HUDEP-2 (cell line): ENCODE data around the gene EOGT.
A peak's percentile ranks its signal among the peaks of the same experiment; 100 is the strongest.

Experiments used
- DNase-seq, 76 experiments: peaks; one replicate each; lab custom pipeline; 2025; ENCODE audit not compliant: unreplicated experiment in 76 of 76; lab: John Stamatoyannopoulos, UW

Gene EOGT

GRCh38 chr3:69013253-69014021 is at the start of gene EOGT:
TSS of gene EOGT (minus strand) at chr3:69013684. CDS start at chr3:69009846, 3,838 bp downstream.
- DNase-seq = peak in 73 of 76 experiments; percentile 21 to 88 (median 77)

- DNase-seq = peak in 1 of 76 experiments; percentile 2
Observed at GRCh38 chr3:69059688-69060087, 46.2 kb upstream of the EOGT start.

- no peak for DNase-seq
Observed at GRCh38 chr3:69058947-69059224, 45.4 kb upstream of the EOGT start.

- no peak for DNase-seq
Observed at GRCh38 chr3:69058180-69058946, 44.9 kb upstream of the EOGT start.

GRCh38 chr3:69052472-69052898 is 39.0 kb upstream of the EOGT start:
- DNase-seq = no peak

- no peak for DNase-seq
Observed at GRCh38 chr3:69051756-69052471, 38.4 kb upstream of the EOGT start, which contains the start of gene TMF1. TSS of gene TMF1 (minus strand) at chr3:69052333. CDS start at chr3:69052086, 247 bp downstream.

GRCh38 chr3:69048990-69049389 is 35.5 kb upstream of the EOGT start:
- DNase-seq = no peak

GRCh38 chr3:69044608-69045007 is 31.1 kb upstream of the EOGT start:
- no peak for DNase-seq

DNA sequence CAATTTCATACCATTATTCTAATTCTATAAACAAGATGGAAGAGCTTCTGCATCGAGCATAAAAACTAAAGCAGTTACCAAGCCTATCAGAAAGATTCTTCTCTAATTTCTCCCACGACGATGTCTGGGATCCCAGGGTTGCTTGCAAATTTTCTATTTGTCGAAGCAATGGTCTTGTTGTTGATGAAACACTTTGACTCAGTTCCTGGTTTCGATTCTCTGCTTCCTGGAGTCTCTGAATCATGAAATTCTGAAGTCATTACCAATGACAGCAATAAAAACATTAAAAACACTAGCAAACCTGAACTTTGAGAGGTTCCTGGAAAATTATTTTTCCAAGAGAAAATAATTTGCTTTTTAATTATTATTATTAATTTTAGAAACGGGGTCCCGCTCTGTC is 20.0 kb upstream of the EOGT start:
- DNase-seq = no peak

DNA sequence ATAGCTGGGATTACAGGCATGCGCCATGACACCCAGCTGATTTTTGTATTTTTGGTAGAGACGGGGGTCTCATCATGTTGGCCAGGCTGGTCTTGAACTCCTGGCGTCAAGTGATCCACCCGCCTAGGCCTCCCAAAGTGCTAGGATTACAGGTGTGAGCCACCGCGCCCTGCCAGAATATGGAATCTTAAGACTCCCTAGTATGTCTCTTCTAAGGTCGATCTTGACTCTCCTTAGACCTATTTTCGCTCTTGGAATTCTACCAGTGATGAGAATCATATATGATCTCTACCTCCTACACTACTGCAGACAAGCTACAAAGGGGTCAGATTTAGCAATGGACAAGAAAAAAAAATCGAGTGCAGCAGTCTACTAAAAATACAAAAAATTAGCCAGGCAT is 19.3 kb upstream of the EOGT start:
- DNase-seq = no peak

GRCh38 chr3:69032142-69032541 is 18.7 kb upstream of the EOGT start:
- no peak for DNase-seq

DNA sequence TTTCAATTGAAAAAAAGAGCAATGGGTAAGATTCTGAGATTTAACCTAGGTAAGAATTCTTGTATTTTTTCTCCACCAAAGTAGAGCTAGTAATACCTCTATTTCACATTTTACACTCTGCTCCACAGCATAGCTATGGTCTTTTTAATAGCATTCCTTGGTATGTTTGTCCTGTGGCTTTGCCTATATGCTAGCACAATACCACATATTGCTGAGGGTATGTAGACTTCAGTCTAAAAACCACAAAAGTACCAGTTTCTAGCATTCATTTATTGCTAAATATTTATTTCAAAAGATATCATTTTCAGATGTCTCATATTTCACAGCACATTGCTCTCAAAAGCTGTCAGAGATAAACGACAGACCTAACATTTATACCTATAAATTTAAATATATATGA is 18.2 kb upstream of the EOGT start:
- DNase-seq = no peak

GRCh38 chr3:69020857-69021256 is 7.4 kb upstream of the EOGT start:
- DNase-seq = no peak

- no peak for DNase-seq
Observed at GRCh38 chr3:69020424-69020823, 6.9 kb upstream of the EOGT start.

- DNase-seq = no peak
Observed at GRCh38 chr3:69016901-69017300, 3.4 kb upstream of the EOGT start.

GRCh38 chr3:69016102-69016501 is 2.6 kb upstream of the EOGT start:
- no peak for DNase-seq

GRCh38 chr3:69014022-69014580 is 617 bp upstream of the EOGT start:
- peak in 5 of 76 experiments; percentile 11 to 50 (median 31) for DNase-seq

GRCh38 chr3:69012800-69013252 is 658 bp downstream of the EOGT start:
- peak in 26 of 76 experiments; percentile 3 to 62 (median 25) for DNase-seq

DNA sequence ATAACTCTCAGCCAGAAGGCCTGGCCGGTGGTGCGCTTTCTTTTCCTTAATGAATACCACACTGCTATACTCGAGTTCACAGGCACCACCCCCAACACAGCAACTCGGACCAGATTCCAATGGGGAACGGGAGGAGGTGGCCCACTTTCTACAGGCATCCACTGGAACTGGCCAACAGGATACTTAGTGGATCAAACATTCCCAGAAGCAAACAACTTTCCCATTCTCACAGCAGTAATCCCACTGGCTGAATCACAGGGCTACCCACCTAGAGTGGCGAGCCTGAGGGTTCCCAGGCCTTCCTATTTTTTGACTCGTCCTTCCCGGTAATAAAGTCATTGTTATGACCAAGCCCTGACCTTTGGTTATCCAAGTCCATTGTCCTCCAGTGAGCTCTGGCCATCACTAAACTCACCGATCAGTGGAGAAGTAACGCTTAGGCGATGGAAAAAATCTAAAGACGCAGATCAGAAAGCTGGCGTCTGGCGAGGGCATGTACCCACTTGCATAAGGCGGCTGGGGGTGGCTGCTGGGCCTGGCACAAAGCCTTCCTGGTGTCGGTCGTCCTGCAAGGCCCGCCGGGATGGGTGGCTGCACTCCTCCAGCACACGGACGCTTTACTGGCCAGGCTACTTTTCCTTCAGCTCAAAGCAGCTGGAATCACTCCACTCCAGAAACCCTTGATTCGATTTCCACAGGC is 1.2 kb downstream of the EOGT start:
- no peak for DNase-seq

DNA sequence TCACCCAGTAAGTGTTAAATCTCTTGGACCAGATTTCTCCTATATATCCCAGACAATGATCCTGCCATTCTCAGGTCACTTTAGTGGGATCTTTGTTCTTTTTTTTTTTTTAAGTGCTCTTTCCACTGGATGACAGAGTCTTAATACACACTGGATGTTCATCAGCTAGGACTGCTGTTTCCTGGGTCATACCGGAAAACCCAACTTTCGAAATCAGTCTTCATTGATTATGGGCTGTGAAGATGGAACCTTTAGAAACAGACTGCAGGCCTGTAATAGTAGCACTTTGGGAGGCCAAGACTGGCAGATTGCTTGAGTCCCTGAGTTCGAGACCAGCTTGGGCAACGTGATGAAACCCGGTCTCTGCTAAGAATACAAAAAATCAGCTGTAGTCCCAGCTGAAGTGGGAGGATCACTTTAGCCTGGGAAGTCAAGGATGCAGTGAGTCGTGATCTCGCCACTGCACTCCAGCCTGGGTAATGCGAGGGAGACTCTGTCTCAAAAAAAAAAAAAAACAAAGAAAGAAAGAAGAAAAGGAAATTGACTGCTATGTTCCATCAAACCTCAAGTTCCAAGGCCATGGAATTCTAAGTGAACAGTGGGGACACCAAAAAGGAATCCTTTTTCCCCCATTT is 2.3 kb downstream of the EOGT start:
- no peak for DNase-seq
